T-helper 17 cell (primary cell): Measurements from ENCODE around the gene KLF16. TPM values are rescaled to one million over a fixed set of nuclear protein-coding genes. Genes with fewer than 3 reads are reported as not detected.

ENCODE experiments used
- ATAC-seq: fragments of 150-1000 bp; cut with Tn5 transposase; 2 replicates; pipeline ENCODE4 v1.10.0; 2021; ENCODE audit warnings: mild to moderate bottlenecking, moderate library complexity
- DNase-seq, 3 donors: peaks; one replicate each; pipeline versions ENCODE4 v3.0.0 to v3.0.0-alpha.2; 2020 to 2021
- H3K9me3 ChIP-seq: one replicate; pipeline ENCODE4 v1.7.0; 2013; ENCODE audit warnings: low read length, mild to moderate bottlenecking; ENCODE audit not compliant: control insufficient read depth, poor library complexity, severe bottlenecking
- H3K27ac Mint-ChIP-seq: one replicate; pipeline ENCODE4 v1.8.0; 2022; ENCODE audit warnings: mild to moderate bottlenecking, moderate library complexity, mixed read lengths
- H3K27me3 Mint-ChIP-seq: one replicate; pipeline ENCODE4 v1.8.0; 2022; ENCODE audit warnings: mixed read lengths
- H3K36me3 Mint-ChIP-seq: one replicate; pipeline ENCODE4 v1.8.0; 2022; ENCODE audit warnings: low read depth, mixed read lengths
- H3K4me1 Mint-ChIP-seq: one replicate; pipeline ENCODE4 v1.8.0; 2022; ENCODE audit warnings: mild to moderate bottlenecking, mixed read lengths
- H3K4me3 Mint-ChIP-seq: one replicate; pipeline ENCODE4 v1.8.0; 2022; ENCODE audit warnings: mild to moderate bottlenecking, moderate library complexity, mixed read lengths
- total RNA-seq, 4 donors: library from RNA in 2 of 4; stranded (reverse) in 2 of 4; gene quantifications; one replicate each; pipeline ENCODE4 v1.2.3 and lab custom pipeline; 2022 to 2026

Gene KLF16
- total RNA-seq, 2 donors from 2014 or later = 37.9 to 46.5 TPM

DNA sequence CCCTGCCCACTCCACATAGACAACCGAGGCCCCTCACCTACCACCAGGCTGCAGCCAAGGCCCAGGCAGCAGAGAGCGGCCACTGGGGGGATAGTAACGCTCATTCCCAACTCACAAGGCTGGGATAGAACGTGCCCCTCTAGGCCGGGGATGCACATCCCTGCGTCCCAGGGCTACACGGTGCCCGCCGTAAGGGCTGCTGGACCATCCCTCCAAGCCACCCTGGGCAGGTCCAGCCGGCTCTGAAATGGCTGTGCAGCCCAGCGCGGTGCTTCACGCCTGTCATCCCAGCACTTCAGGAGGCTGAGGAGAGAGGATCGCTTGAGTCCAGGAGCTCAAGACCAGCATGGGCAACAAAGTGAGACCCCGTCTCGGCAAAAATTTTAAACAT, 18.3 kb downstream of the KLF16 start:
- H3K9me3 ChIP-seq = no peaks in the 10 kb centered on the region
- H3K36me3 Mint-ChIP-seq = no peaks in the 10 kb centered on the region
- no peak for DNase-seq
- H3K27ac Mint-ChIP-seq = no peak overlapping the region
- ATAC-seq = no peak
- H3K4me3 Mint-ChIP-seq = peak overlapping the region; percentile 69
- no peaks in the 10 kb centered on the region for H3K27me3 Mint-ChIP-seq
- H3K4me1 Mint-ChIP-seq = peaks cover 27% of the 10 kb centered on the region

DNA sequence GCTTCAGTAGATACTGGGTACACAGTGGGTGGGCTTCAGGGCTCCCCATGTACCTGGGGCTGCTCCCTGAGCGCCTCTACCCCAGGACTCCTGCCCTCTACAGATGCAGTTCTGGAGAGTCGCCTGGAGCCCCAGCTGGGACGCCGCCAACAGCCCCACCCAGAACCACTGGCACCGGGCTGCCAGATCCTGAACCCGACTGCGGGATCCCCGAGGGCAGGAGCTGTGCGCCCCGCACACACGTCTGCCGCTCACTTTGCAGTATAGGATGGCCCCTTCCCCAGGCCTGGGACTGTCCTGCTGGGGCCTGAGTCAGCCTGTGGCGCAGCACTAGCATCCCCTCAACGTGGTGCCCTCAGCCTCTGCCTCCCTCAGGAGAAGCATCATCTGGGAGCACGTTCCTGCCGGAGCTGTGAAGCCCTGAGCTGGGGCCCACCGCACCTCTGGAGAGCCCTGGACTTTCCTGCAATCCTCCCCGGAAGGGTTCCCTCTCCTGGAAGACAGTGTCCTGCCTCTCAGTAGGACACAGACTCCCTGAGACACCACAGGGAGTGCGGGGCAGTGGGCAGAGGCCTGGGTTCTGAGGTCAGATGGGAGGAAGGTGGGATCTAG, 18.8 kb downstream of the KLF16 start:
- Mint-ChIP-seq H3K36me3 (no peaks in the 10 kb centered on the region), H3K4me3 (peak overlapping the region; percentile 69), H3K4me1 (peaks cover 29% of the 10 kb centered on the region), H3K27ac (no peak overlapping the region), H3K27me3 (no peaks in the 10 kb centered on the region)
- ATAC-seq (no peak), DNase-seq (no peak)
- H3K9me3 ChIP-seq = no peaks in the 10 kb centered on the region

DNA sequence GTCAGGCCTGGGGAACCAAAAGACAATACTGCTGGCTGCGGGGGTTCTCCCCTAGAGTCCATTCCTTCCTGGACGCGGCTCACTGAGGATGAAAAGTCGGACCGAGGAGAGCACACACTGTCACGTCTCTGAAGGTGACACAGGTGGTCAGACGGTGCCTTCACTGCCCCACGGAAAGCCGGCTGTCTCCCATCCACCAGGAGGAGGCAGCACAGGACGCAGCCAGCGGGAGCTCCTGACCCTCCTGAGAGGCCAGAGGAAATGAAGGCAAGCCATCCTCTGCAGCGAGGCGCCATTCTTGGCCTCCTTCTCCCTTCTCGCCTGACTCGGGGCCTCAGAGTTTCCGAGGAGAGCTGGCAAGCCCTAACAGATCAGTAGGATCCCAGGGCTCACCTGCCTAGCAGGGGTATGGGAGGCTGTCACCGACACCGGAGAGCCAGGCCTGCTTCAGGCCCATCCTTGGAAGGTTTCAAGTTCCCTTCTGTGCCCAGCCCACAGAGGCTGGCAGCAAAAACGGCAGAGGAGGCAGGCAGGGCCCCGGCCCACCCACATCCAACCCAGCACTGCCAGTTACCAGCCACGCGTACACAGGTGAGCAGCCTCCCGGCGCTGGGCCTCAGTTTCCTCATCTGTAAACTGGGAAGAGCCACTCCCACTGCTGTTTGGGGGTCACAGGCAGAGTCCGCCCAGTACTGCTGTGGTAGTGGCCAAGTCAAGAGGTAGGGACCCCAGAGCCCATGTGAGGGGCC, 19.6 kb downstream of the KLF16 start:
- Mint-ChIP-seq H3K27ac (no peak overlapping the region), H3K4me1 (peaks cover 31% of the 10 kb centered on the region), H3K27me3 (no peaks in the 10 kb centered on the region), H3K4me3 (peak overlapping the region; percentile 19), H3K36me3 (no peaks in the 10 kb centered on the region)
- DNase-seq = no peak
- no peaks in the 10 kb centered on the region for H3K9me3 ChIP-seq
- ATAC-seq = no peak

DNA sequence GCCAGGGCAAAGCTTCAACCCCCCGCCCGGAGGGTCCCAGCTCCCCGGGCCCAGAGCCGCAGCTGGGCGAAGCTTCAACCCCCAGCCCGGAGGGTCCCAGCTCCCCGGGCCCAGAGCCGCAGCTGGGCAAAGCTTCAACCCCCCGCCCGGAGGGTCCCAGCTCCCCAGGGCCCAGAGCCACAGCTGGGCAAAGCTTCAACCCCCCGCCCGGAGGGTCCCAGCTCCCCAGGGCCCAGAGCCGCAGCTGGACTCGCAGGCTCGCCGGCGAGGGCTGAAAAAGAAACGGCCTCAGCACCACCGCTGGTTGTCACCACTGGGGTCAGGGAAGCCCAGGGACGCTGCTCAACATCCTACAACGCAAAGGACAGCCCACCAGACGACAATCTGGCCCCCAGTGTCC, 20.3 kb downstream of the KLF16 start:
- Mint-ChIP-seq H3K27ac (no peak overlapping the region), H3K27me3 (no peaks in the 10 kb centered on the region), H3K4me3 (no peak overlapping the region), H3K4me1 (peaks cover 33% of the 10 kb centered on the region), H3K36me3 (no peaks in the 10 kb centered on the region)
- DNase-seq (no peak), ATAC-seq (no peak)
- no peaks in the 10 kb centered on the region for H3K9me3 ChIP-seq

DNA sequence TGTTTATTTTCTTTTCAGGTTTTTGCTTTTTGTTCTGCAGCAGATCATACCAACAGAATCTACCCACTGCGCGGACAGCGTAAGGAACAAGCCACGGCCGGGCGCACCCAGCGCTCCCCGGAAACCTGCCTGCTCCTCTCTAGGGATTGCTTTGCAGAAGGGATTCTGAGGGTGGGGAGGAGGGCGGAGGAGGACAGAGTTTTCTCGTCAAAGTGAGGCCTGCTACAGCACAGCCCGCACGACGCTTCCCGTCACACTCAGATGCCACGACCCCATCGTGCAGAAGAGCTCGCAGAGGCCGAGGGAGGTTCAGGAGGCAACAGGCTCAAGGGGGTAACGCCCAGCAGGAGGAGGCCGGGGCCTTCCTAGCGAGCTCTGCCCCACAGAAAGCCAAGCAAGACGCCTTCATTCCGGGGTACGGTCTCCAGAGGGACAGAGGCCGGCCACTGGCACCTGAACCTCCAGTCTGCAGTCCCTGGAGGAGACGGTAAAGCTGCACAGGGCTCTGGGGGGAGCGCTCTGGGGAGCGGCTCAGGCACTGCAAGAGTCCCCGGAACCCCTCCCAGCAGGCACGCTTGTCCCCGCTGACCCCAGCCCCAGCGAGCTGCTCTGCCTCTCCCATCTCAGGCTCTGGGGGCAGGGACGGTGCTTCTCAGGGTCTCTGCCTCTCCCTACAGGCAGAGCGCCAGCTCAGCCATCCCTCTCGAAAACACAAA, 22.0 kb downstream of the KLF16 start:
- H3K36me3 Mint-ChIP-seq = no peaks in the 10 kb centered on the region
- no peaks in the 10 kb centered on the region for H3K27me3 Mint-ChIP-seq
- ATAC-seq (no peak), DNase-seq (no peak)
- H3K27ac Mint-ChIP-seq = no peak overlapping the region
- no peak overlapping the region for H3K4me3 Mint-ChIP-seq
- peaks cover 30% of the 10 kb centered on the region for H3K4me1 Mint-ChIP-seq
- no peaks in the 10 kb centered on the region for H3K9me3 ChIP-seq

DNA sequence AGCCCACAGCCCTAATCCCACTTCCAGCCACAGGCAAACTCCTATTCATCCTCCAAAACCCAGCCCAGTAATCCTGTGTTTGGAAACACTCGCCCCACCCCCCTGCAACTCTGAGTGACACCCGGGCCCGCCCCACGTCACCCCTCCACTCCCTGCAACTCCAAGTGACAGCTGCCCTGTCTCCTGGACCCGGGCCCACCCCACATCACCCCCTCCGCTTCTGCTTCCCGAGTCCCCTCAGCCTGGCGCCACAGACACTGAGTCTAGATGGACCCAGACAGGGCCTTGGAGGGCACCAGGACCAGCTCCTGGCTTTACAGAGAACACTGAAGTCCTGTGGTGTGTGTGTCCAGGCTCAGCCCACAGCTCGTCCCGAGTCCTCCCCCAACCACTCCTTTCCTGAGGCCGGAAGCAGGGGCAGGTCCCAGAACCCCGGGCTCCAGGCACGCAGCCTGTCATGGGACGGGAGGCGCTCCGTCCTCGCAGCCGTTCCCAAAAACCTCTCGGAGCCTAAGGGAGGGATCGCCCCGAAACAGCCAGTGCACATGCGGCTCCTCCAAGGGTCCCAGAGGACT, 22.8 kb downstream of the KLF16 start:
- DNase-seq (no peak), ATAC-seq (no peak)
- peaks cover 28% of the 10 kb centered on the region for H3K4me1 Mint-ChIP-seq
- no peaks in the 10 kb centered on the region for H3K36me3 Mint-ChIP-seq
- H3K27ac Mint-ChIP-seq = no peak overlapping the region
- no peaks in the 10 kb centered on the region for H3K9me3 ChIP-seq
- no peak overlapping the region for H3K4me3 Mint-ChIP-seq
- no peaks in the 10 kb centered on the region for H3K27me3 Mint-ChIP-seq

DNA sequence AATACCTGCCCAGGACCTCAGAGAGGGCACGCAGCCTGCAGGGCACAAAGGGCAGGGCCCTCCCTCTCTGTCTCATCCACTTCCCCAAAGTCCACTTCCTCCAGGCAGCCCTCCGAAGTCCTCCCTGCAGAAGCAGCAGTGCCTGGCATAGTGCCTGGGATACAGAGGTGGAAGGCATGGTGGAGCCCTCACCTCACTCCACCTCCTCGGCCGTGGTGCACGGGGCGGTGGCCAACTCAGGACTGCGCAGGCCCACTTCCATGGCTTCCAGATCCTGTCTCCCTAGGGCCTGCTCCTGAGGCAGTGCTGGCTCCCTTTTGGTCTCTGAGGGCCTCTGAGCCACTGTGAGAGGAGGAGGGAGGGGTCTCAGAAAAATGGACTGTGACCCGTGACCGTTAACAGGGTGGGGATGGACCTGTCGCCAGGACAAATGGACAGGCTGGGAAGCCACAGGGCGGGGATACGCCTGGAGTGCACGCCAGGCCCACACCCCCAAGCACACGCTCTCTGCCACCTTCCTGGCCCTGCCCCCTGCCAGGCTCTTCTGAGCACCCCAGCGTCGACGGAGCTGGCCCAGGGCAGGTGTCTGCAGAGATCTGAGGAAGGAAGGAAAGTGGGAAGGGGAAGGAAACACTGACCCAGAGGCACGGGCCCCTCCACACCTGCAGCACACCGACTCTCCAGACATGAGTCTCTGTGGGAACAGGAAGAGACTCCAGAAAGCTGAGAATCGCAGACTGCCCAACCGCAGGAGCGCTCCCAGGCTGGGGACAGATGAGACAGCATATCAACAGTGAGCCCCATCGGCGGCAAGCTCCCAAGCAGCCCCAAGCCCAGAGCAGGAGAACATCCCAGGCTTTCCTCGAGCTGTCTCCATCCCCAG, 23.5 kb downstream of the KLF16 start:
- ATAC-seq = no peak
- H3K4me1 Mint-ChIP-seq = peaks cover 28% of the 10 kb centered on the region
- H3K4me3 Mint-ChIP-seq = no peak overlapping the region
- no peaks in the 10 kb centered on the region for H3K36me3 Mint-ChIP-seq
- no peaks in the 10 kb centered on the region for H3K27me3 Mint-ChIP-seq
- DNase-seq = no peak
- H3K9me3 ChIP-seq = no peaks in the 10 kb centered on the region
- peak overlapping the region; percentile 29 for H3K27ac Mint-ChIP-seq

DNA sequence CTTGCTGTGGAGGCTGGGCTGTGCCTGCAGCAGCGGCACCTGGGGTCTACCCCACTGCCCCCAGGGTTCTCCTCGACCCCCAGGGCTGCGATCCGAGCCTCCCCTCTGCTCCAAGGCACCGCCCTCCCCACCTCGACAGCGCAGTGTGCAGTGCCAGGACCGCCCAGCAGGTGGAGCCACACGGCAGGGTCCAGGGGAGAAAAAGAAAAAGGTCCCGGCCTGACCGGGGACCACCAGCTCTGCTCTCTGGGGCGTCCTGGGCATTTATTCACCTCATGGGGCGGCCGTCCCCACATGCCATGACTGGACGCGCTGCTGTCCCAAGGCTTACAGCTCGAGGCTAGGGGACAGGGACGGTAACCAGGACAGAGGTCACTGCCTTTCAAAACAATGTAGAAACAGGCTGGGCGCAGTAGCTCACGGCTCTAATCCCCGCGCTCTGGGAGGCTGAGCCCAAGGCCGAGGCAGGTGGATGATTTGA, 25.7 kb downstream of the KLF16 start:
- no peaks in the 10 kb centered on the region for H3K9me3 ChIP-seq
- Mint-ChIP-seq H3K4me3 (no peak overlapping the region), H3K27ac (no peak overlapping the region), H3K4me1 (peaks cover 28% of the 10 kb centered on the region), H3K27me3 (no peaks in the 10 kb centered on the region), H3K36me3 (no peaks in the 10 kb centered on the region)
- peak; percentile 48 to 69 (median 48) for DNase-seq
- peak; percentile 74 for ATAC-seq

DNA sequence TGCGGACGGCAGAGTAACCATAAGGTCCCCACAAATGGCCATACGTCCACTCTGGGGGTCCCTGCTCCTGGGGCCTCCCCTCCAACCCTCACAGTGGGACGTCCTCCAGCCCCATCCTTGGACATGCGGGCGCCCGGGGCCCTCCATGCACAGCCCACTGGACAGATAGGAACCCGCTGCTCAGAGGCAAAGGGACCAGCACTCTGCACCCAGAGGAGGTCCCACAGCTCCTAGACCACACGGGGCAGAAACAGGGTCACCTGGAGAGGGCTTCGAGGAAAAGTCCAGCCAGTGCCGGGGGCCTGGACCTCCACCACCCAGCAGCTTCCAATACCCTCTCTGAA, 26.2 kb downstream of the KLF16 start:
- H3K4me3 Mint-ChIP-seq = no peak overlapping the region
- DNase-seq (no peak), ATAC-seq (peak; percentile 2)
- H3K9me3 ChIP-seq = no peaks in the 10 kb centered on the region
- H3K36me3 Mint-ChIP-seq = no peaks in the 10 kb centered on the region
- no peaks in the 10 kb centered on the region for H3K27me3 Mint-ChIP-seq
- H3K27ac Mint-ChIP-seq = no peak overlapping the region
- H3K4me1 Mint-ChIP-seq = peaks cover 25% of the 10 kb centered on the region

DNA sequence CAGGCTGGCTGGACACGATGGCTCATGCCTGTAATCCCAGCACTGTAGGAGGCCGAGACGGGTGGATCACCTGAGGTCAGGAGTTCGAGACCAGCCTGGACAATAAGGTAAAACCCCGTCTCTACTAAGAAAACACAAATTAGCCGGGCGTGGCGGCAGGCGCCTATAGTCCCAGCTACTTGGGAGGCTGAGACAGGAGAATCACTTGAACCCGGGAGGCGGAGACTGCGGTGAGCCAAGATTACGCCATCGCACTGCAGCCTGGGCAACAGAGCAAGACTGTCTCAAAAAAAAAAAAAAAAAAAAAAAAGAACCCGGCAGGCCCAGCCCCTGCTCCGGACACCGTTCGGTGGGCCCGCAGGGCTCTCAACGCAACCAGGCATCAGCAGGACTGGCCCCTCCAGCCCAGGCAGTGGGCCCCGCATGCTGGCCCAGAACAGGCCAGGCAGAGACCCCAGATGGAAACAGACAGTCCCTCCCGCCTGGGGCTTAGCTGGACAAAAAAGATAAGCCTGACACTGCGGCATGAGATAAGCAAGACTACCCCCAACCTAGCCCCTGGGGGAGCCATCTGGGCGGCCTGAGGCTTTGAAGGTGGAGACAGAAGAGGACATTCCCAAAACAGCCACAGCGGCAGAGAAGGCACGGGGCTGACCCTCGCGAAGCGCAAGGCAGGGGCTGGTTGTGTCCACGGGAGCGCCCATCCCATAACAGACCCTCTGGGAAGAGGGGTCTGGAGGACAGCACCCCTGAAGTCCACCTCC, 26.7 kb downstream of the KLF16 start:
- H3K36me3 Mint-ChIP-seq = no peaks in the 10 kb centered on the region
- H3K27ac Mint-ChIP-seq = no peak overlapping the region
- H3K27me3 Mint-ChIP-seq = no peaks in the 10 kb centered on the region

DNA sequence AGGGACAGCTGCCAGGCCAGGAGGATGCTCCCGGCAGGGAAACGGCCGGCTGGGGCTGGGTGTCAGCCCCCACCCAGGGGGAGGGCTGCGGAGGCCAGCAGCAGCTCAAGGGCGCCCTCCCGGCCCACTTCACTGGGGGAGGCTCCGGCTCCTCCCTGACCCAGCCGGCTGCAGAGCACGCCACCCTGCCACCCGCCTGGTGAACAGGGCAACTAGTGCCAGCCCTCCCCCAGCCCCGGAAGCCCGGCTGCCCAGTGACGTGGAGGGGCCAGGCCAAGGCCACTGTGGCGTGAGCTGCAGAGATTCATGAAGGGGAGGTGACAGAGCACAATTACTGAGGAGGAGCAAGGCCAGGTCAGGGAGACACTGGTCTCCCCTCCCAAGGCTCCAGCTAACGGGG, 29.8 kb downstream of the KLF16 start:
- H3K4me1 Mint-ChIP-seq = peaks cover 12% of the 10 kb centered on the region
- ATAC-seq (no peak), DNase-seq (no peak)
- H3K9me3 ChIP-seq = no peaks in the 10 kb centered on the region
- no peak overlapping the region for H3K4me3 Mint-ChIP-seq
- H3K27me3 Mint-ChIP-seq = no peaks in the 10 kb centered on the region
- no peaks in the 10 kb centered on the region for H3K36me3 Mint-ChIP-seq
- no peak overlapping the region for H3K27ac Mint-ChIP-seq

More for the DNA sequence above, 26.7 kb downstream of the KLF16 start:
- no peak for ATAC-seq
- Mint-ChIP-seq H3K4me3 (no peak overlapping the region), H3K4me1 (peaks cover 22% of the 10 kb centered on the region)
- no peaks in the 10 kb centered on the region for H3K9me3 ChIP-seq
- DNase-seq = no peak

DNA sequence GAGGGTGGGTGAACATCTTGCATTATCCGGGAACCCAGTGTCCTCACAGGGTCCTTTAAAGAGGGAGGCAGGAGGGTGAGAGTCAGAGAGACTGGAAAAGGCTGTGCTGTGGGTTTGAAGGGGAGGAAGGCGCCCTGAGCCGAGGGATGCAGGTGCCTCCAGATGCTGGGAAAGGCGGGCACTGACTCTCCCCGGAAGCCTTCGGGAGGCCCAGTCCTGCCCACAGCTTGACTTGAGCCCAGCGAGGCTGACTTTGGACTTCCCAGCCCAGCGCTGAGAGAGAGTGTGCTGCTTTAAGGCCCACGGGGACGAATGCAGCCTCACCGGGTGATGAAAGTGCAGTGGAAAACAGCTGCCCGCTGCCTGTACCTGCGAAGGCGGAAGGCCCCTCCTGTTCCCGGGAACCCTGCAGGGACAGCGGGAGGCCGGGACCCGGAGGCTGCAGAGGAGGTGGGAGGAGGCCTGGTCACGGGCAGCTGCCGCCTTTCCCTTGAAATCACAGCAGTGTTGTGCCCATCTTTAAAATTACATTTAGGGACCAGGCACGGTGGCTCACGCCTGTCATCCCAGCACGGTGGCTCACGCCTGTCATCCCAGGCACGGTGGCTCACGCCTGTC, 31.2 kb downstream of the KLF16 start:
- Mint-ChIP-seq H3K4me3 (no peak overlapping the region), H3K36me3 (no peaks in the 10 kb centered on the region), H3K27me3 (no peaks in the 10 kb centered on the region), H3K27ac (no peak overlapping the region), H3K4me1 (peaks cover 8% of the 10 kb centered on the region)
- no peaks in the 10 kb centered on the region for H3K9me3 ChIP-seq
- DNase-seq (no peak), ATAC-seq (no peak)
